Activated CD8-positive, alpha-beta T cell treated with anti-CD3 and anti-CD28 coated beads for 36 hours (primary cell): ENCODE data around the gene MAPKAP1. TPM values are rescaled to one million over a fixed set of nuclear protein-coding genes. Genes with fewer than 3 reads are reported as not detected.

ENCODE experiments used
- ATAC-seq: fragments of 200-7000 bp; cut with Tn5 transposase; one replicate; pipeline ENCODE4 v1.10.0; 2021; ENCODE audit warnings: mild to moderate bottlenecking, moderate library complexity
- CTCF ChIA-PET: fragments of 350-600 bp; sonication (Branson Sonifier 250); formaldehyde crosslinking; loops from one replicate; lab custom pipeline; 2021; ENCODE audit warnings: antibody characterized with exemption; lab: Charles Lee
- POLR2A ChIA-PET: fragments of 350-600 bp; sonication (Branson Sonifier 250); formaldehyde crosslinking; loops from one replicate; lab custom pipeline; 2021; ENCODE audit warnings: antibody characterized with exemption; lab: Charles Lee
- DNase-seq: peaks from one replicate; pipeline ENCODE4 v3.0.0-alpha.2; 2020
- H3K27ac Mint-ChIP-seq: one replicate; pipeline ENCODE4 v1.8.0; 2021; ENCODE audit warnings: mild to moderate bottlenecking, mixed read lengths
- H3K27me3 Mint-ChIP-seq: one replicate; pipeline ENCODE4 v1.8.0; 2021; ENCODE audit warnings: mixed read lengths
- H3K36me3 Mint-ChIP-seq: one replicate; pipeline ENCODE4 v1.8.0; 2021; ENCODE audit warnings: low read depth, mixed read lengths
- H3K4me1 Mint-ChIP-seq: one replicate; pipeline ENCODE4 v1.8.0; 2021; ENCODE audit warnings: low read depth, mixed read lengths
- H3K4me3 Mint-ChIP-seq: one replicate; pipeline ENCODE4 v1.8.0; 2021; ENCODE audit warnings: mild to moderate bottlenecking, moderate library complexity, mixed read lengths
- H3K9me3 Mint-ChIP-seq: one replicate; pipeline ENCODE4 v1.8.0; 2021; ENCODE audit warnings: mixed read lengths
- CTCF ChIP-seq: fragments of 200-600 bp; IDR thresholded peaks from one replicate; pipeline ENCODE4 v1.8.0; 2022; ENCODE audit warnings: antibody characterized with exemption, mild to moderate bottlenecking
- intact Hi-C: fragments of 100-400 bp; cut with micrococcal nuclease; formaldehyde crosslinking; loops from one replicate; pipeline ENCODE4 v1.10.0; 2022
- total RNA-seq, 2 experiments: library from RNA; stranded (reverse); gene quantifications; one replicate each; pipeline ENCODE4 v1.2.3, GENCODE V29; 2021

Gene MAPKAP1
- total RNA-seq, 2 experiments from 2014 or later, result 58.8 to 62.4 TPM

GRCh38 chr9:125656560-125656959 lies 50.4 kb downstream of the MAPKAP1 start:
- intact Hi-C loops, result no loop called here
- Mint-ChIP-seq H3K4me3 (no peak overlapping the region), H3K36me3 (peaks cover 18% of the 10 kb centered on the region), H3K4me1 (peaks cover 24% of the 10 kb centered on the region), H3K27ac (no peak overlapping the region), H3K27me3 (no peaks in the 10 kb centered on the region), H3K9me3 (no peaks in the 10 kb centered on the region)
- TF ChIP-seq CTCF, result no peak
- ChIA-PET CTCF (no interaction called here), POLR2A (interaction anchor here (0.9 kb wide), 1 partner anchor 47 kb away, joined by 3 read pairs; no protein-coding TSS in a partner anchor)
- DNase-seq (no peak), ATAC-seq (no peak)

DNA sequence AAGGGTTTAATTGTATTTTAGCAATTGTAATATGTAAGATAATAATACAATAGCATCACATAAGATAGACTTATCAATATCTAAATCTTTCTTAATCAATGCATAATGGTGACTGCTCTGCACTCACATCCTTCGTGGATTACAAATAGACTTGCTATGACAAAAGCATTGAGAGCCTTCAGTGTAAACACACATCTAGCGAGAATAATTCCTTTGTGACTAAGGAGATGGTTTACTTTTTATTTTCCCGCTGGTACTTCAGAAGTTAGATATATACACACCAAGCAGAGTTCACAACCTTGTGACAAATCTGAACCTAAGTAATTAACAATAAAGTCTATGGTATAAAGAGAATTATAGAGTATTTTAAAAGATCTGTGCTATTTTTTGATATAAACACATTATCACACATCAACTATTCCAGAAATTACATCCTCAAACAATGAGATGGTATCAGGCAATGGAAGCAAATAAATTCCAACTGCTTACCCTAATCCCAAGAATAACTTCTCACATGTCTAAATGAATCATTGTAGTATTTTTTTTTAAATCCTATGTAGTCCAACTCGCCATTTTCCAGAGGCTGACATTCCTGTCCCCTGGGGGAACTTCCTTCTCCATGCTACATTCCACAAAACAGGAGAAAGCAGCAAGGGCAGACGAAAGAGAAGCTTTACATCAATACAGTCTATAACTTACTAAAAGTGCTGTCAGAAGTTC lies 51.2 kb downstream of the MAPKAP1 start:
- no peak overlapping the region for H3K4me3 Mint-ChIP-seq
- H3K36me3 Mint-ChIP-seq, result peaks cover 18% of the 10 kb centered on the region
- H3K27me3 Mint-ChIP-seq, result no peaks in the 10 kb centered on the region
- intact Hi-C loops, result no loop called here
- peaks cover 27% of the 10 kb centered on the region for H3K4me1 Mint-ChIP-seq
- H3K27ac Mint-ChIP-seq, result no peak overlapping the region
- ATAC-seq (no peak), DNase-seq (no peak)
- ChIA-PET CTCF (no interaction called here), POLR2A (no interaction called here)
- no peaks in the 10 kb centered on the region for H3K9me3 Mint-ChIP-seq
- TF ChIP-seq CTCF, result no peak

GRCh38 chr9:125655066-125655633 lies 51.9 kb downstream of the MAPKAP1 start:
- intact Hi-C loops, result no loop called here
- H3K36me3 Mint-ChIP-seq, result peaks cover 23% of the 10 kb centered on the region
- H3K4me1 Mint-ChIP-seq, result peaks cover 34% of the 10 kb centered on the region
- DNase-seq (no peak), ATAC-seq (no peak)
- no peak overlapping the region for H3K27ac Mint-ChIP-seq
- TF ChIP-seq CTCF, result no peak
- POLR2A ChIA-PET, result no interaction called here
- no peaks in the 10 kb centered on the region for H3K27me3 Mint-ChIP-seq
- H3K9me3 Mint-ChIP-seq, result no peaks in the 10 kb centered on the region
- CTCF ChIA-PET, result no interaction called here
- H3K4me3 Mint-ChIP-seq, result no peak overlapping the region

- Mint-ChIP-seq H3K36me3 (peaks cover 30% of the 10 kb centered on the region), H3K4me3 (no peak overlapping the region), H3K27ac (no peak overlapping the region), H3K27me3 (no peaks in the 10 kb centered on the region), H3K4me1 (peaks cover 43% of the 10 kb centered on the region), H3K9me3 (no peaks in the 10 kb centered on the region)
- TF ChIP-seq CTCF, result no peak
- no peak for ATAC-seq
- intact Hi-C loops, result no loop called here
- ChIA-PET POLR2A (no interaction called here), CTCF (no interaction called here)
- DNase-seq, result no peak
Observed at GRCh38 chr9:125654121-125654520, 52.9 kb downstream of the MAPKAP1 start.

DNA sequence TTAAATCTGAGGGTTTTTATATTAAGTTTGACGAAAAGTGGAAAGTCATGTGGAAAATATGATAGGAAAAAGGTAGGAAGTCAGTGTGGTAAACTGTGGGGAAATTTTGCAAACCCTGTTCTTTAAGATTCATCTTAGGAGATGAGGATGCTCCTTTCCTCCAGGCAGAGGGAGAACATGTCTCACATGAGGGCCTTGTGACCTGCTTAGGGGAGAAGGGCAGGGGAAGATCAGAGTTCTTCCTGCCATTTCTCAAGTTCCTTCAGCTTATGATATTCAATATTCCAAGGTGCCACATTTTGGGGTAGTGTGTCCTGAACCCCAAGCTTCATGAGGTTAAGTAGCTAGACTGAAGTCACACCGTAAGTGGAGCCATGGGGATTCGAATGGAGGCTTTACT lies 53.7 kb downstream of the MAPKAP1 start:
- H3K4me3 Mint-ChIP-seq, result no peak overlapping the region
- CTCF ChIA-PET, result no interaction called here
- H3K9me3 Mint-ChIP-seq, result no peaks in the 10 kb centered on the region
- DNase-seq (no peak), ATAC-seq (no peak)
- H3K27me3 Mint-ChIP-seq, result no peaks in the 10 kb centered on the region
- intact Hi-C loops, result no loop called here
- H3K36me3 Mint-ChIP-seq, result peaks cover 32% of the 10 kb centered on the region
- POLR2A ChIA-PET, result no interaction called here
- no peak overlapping the region for H3K27ac Mint-ChIP-seq
- H3K4me1 Mint-ChIP-seq, result peaks cover 48% of the 10 kb centered on the region
- no peak for TF ChIP-seq CTCF
